DOHH2 (cell line): ENCODE measurements around the gene PGP.

Experiments used
- EZH2phosphoT487 ChIP-seq: fragments of 200-600 bp; sonication (generic); IDR thresholded peaks from 2 replicates; pipeline ENCODE4 v1.6.1; 2017; ENCODE audit warnings: borderline replicate concordance, mild to moderate bottlenecking, antibody characterized with exemption, low read length, moderate library complexity, mixed read lengths
- TF ChIP-seq, protein P1 (sequence below): fragments of 200-600 bp; sonication (generic); IDR thresholded peaks from one replicate; pipeline ENCODE4 v1.5.1; 2014; ENCODE audit warnings: antibody characterized with exemption, mild to moderate bottlenecking, low read depth, low read length; ENCODE audit not compliant: poor library complexity, severe bottlenecking

DNA sequence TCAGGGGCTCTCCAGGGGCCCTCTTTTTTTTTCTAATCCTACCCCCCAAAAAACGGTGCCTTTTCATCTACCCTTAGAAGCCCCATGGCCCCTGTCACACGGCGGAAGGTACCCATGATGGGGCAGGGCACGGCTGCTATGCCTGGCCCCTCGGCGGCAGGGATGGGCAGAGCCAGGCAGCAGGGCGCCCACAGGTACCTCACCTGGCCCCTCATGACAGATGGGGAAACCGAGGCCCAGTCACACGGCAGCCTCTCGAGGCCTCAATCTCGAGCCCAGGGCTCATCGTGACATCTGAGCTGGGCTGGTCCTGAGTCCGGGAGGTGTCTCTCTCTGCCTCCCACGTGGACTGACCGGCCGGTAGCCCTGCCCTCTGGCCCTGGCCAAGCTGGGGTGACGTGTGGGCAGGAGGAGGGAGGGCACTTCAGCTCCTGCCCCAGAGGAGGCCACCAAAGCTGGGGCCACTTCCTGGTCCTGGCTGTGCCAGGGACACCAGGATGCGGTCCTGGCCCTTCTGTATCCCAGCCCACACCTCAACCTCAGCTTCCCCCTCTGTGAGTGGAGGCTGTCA lies 47.5 kb downstream of the PGP start:
- TF ChIP-seq, protein P1, sequence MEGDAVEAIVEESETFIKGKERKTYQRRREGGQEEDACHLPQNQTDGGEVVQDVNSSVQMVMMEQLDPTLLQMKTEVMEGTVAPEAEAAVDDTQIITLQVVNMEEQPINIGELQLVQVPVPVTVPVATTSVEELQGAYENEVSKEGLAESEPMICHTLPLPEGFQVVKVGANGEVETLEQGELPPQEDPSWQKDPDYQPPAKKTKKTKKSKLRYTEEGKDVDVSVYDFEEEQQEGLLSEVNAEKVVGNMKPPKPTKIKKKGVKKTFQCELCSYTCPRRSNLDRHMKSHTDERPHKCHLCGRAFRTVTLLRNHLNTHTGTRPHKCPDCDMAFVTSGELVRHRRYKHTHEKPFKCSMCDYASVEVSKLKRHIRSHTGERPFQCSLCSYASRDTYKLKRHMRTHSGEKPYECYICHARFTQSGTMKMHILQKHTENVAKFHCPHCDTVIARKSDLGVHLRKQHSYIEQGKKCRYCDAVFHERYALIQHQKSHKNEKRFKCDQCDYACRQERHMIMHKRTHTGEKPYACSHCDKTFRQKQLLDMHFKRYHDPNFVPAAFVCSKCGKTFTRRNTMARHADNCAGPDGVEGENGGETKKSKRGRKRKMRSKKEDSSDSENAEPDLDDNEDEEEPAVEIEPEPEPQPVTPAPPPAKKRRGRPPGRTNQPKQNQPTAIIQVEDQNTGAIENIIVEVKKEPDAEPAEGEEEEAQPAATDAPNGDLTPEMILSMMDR = no peak
- TF ChIP-seq EZH2phosphoT487 = no peak
